ENCODE measurements around the gene SFMBT2.
A peak's percentile ranks its signal among the peaks of the same experiment; 100 is the strongest.

DNA sequence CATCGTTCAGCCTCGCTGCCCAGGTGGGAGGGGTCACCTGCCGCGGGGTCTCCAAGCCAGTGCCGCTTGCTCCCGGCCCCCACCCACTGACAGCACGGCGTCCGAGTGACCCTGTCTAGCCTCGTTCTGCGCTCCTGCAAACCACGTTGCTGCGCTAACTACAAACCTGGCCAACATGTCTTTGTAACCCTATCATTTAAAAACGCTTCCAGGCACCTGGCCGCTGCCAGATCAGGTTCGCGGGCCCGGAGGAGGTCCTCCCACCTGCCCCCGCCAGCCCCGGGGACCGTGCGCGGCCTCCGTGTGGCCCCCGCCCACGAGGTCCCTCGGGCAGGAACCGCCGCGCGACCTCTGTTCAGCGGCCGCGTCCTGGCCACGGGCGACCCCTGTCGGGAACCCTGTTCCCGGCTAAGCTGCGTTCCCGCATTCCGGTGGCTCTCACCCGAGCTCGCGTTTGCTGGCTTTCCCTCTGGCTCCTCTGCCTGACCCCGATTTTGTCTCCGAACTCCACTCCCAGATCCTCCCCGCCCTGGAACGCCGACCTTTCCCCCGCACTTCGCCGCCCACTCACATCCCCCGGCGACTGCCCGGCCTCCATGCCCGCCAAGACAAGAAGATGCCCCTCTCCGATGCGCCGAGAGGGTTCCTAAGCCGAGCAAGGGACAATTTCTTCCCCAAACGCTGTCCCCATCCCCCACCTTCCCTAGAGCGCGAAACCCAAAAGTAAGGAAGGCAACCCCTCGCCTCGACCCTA, 2.4 kb downstream of the SFMBT2 start:
- TF ChIP-seq, protein P1, sequence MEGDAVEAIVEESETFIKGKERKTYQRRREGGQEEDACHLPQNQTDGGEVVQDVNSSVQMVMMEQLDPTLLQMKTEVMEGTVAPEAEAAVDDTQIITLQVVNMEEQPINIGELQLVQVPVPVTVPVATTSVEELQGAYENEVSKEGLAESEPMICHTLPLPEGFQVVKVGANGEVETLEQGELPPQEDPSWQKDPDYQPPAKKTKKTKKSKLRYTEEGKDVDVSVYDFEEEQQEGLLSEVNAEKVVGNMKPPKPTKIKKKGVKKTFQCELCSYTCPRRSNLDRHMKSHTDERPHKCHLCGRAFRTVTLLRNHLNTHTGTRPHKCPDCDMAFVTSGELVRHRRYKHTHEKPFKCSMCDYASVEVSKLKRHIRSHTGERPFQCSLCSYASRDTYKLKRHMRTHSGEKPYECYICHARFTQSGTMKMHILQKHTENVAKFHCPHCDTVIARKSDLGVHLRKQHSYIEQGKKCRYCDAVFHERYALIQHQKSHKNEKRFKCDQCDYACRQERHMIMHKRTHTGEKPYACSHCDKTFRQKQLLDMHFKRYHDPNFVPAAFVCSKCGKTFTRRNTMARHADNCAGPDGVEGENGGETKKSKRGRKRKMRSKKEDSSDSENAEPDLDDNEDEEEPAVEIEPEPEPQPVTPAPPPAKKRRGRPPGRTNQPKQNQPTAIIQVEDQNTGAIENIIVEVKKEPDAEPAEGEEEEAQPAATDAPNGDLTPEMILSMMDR (IDR thresholded peaks at IDR 0.05): peak; percentile 76
- TF ChIP-seq, protein P2, sequence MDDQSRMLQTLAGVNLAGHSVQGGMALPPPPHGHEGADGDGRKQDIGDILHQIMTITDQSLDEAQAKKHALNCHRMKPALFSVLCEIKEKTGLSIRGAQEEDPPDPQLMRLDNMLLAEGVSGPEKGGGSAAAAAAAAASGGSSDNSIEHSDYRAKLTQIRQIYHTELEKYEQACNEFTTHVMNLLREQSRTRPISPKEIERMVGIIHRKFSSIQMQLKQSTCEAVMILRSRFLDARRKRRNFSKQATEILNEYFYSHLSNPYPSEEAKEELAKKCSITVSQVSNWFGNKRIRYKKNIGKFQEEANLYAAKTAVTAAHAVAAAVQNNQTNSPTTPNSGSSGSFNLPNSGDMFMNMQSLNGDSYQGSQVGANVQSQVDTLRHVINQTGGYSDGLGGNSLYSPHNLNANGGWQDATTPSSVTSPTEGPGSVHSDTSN (IDR thresholded peaks at IDR 0.05): no peak
- TF ChIP-seq POLR2A (IDR thresholded peaks at IDR 0.05; ENCODE audit: low read length): no peak
- no peak for TF ChIP-seq MYC (IDR thresholded peaks at IDR 0.05; ENCODE audit: borderline replicate concordance, low read length)
- TF ChIP-seq, protein P3, sequence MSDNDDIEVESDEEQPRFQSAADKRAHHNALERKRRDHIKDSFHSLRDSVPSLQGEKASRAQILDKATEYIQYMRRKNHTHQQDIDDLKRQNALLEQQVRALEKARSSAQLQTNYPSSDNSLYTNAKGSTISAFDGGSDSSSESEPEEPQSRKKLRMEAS (IDR thresholded peaks at IDR 0.05): peak; percentile 83
- no peak for TF ChIP-seq JUNB (IDR thresholded peaks at IDR 0.05)
